ENCODE results near the gene KIF26B.

KIF26B gene

DNA sequence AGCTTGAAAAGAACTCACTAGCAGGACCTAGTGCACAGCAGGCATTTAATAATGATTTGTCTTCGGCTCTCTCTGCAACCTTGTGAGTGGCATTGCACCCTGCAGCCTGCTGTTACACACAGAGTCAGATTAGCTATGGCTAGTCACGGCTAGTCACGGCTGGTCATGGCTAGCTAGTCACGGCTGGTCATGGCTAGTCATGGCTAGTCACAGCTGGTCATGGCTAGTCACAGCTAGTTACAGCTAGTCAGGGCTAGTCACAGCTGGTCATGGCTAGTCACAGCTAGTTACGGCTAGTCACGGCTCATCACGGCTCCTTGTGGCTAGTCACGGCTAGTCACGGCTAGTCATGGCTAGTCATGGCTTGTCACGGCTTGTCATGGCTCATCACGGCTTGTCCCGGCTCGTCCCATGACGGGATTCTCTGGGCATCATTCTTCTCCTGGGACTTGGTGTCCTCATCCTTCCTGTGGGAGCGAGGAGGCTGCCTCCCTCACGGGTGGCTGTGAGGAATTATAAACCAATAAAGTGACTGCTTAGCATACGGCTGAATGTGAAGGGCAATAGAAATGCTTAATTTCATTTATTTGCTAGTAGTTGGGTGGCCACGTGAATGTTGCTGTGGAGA, 12.5 kb upstream of the KIF26B start:
- Histone ChIP-seq H2AFZ (ENCODE audit: low read depth, low read length) (no peak overlapping the region), H3K4me1 (ENCODE audit: insufficient read depth, low read length) (no peaks in the 10 kb centered on the region), H3K4me2 (ENCODE audit: insufficient read depth, low read length) (no peak overlapping the region), H4K20me1 (ENCODE audit: insufficient read depth, low read length) (no peaks in the 10 kb centered on the region), H3K36me3 (ENCODE audit: insufficient read depth, low read length) (no peaks in the 10 kb centered on the region), H3K79me2 (ENCODE audit: insufficient read depth, low read length) (no peaks in the 10 kb centered on the region), H3K9ac (ENCODE audit: low read depth, low read length) (no peak overlapping the region), H3K27me3 (ENCODE audit: insufficient read depth, low read length, poor library complexity) (no peaks in the 10 kb centered on the region), H3K27ac (ENCODE audit: low read length) (no peak overlapping the region), H3K4me3 (ENCODE audit: low read depth in 1 of 2, low read length in 2 of 2) (no peak overlapping the region), H3K9me3 (ENCODE audit: insufficient read depth, low read length, severe bottlenecking) (no peaks in the 10 kb centered on the region)
- ATAC-seq (ENCODE audit: insufficient read depth, low read depth) (no peak), DNase-seq (no peak)
- TF ChIP-seq, protein P1, sequence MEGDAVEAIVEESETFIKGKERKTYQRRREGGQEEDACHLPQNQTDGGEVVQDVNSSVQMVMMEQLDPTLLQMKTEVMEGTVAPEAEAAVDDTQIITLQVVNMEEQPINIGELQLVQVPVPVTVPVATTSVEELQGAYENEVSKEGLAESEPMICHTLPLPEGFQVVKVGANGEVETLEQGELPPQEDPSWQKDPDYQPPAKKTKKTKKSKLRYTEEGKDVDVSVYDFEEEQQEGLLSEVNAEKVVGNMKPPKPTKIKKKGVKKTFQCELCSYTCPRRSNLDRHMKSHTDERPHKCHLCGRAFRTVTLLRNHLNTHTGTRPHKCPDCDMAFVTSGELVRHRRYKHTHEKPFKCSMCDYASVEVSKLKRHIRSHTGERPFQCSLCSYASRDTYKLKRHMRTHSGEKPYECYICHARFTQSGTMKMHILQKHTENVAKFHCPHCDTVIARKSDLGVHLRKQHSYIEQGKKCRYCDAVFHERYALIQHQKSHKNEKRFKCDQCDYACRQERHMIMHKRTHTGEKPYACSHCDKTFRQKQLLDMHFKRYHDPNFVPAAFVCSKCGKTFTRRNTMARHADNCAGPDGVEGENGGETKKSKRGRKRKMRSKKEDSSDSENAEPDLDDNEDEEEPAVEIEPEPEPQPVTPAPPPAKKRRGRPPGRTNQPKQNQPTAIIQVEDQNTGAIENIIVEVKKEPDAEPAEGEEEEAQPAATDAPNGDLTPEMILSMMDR (IDR thresholded peaks at IDR 0.05; ENCODE audit: borderline replicate concordance, extremely low read depth, low read length, poor library complexity, severe bottlenecking), result no peak

DNA sequence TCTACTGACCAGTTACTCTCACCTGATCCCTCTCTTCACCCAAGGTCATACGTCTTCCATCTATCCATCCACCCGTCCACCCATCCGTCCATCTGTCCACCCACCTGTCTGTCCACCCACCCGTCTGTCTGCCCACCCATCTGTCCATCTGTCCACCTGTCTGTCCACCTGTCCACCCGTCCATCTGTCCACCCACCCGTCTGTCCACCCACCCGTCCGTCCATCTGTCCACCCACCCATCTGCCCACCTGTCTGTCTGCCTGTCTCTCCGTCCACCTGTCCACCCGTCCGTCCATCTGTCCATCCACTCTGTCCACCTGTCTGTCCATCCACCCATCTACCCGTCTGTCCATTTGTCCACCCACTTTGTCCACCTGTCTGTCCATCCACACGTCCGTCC, 11.8 kb upstream of the KIF26B start:
- DNase-seq, result no peak
- Histone ChIP-seq H3K4me2 (ENCODE audit: insufficient read depth, low read length) (no peak overlapping the region), H3K9me3 (ENCODE audit: insufficient read depth, low read length, severe bottlenecking) (no peaks in the 10 kb centered on the region), H3K4me1 (ENCODE audit: insufficient read depth, low read length) (no peaks in the 10 kb centered on the region), H3K27ac (ENCODE audit: low read length) (no peak overlapping the region), H4K20me1 (ENCODE audit: insufficient read depth, low read length) (no peaks in the 10 kb centered on the region), H3K27me3 (ENCODE audit: insufficient read depth, low read length, poor library complexity) (no peaks in the 10 kb centered on the region), H3K79me2 (ENCODE audit: insufficient read depth, low read length) (no peaks in the 10 kb centered on the region), H3K9ac (ENCODE audit: low read depth, low read length) (no peak overlapping the region), H3K4me3 (ENCODE audit: low read depth in 1 of 2, low read length in 2 of 2) (no peak overlapping the region), H2AFZ (ENCODE audit: low read depth, low read length) (no peak overlapping the region), H3K36me3 (ENCODE audit: insufficient read depth, low read length) (no peaks in the 10 kb centered on the region)
- no peak for ATAC-seq (ENCODE audit: insufficient read depth, low read depth)
- TF ChIP-seq, protein P1 (IDR thresholded peaks at IDR 0.05; ENCODE audit: borderline replicate concordance, extremely low read depth, low read length, poor library complexity, severe bottlenecking), result no peak
- TF ChIP-seq EZH2 (IDR thresholded peaks at IDR 0.05; ENCODE audit: borderline replicate concordance, low read depth, low read length, severe bottlenecking), result no peak

DNA sequence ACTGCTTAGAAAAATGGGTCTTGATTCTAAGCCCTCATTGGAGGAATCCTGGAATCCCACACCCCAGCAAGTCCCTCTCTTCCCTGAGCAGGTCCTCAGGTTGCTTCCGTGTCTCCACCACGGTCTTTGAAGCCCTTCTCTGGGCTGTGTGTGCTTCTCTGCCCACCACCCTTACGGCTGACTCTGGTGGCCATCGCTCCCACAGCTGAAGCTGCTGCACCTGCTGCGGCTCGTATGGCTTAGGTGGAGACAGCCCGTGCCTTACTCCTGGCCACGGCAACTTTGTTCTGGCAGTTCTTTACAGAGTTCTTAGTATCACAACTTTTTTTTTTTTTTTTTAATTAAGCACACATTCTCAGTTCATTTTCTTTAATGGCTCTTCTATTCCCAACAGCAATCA, 10.9 kb upstream of the KIF26B start:
- TF ChIP-seq, protein P1 (IDR thresholded peaks at IDR 0.05; ENCODE audit: borderline replicate concordance, extremely low read depth, low read length, poor library complexity, severe bottlenecking), result no peak
- no peak for TF ChIP-seq EZH2 (IDR thresholded peaks at IDR 0.05; ENCODE audit: borderline replicate concordance, low read depth, low read length, severe bottlenecking)
- Histone ChIP-seq H3K4me1 (ENCODE audit: insufficient read depth, low read length) (no peaks in the 10 kb centered on the region), H3K79me2 (ENCODE audit: insufficient read depth, low read length) (no peaks in the 10 kb centered on the region), H3K36me3 (ENCODE audit: insufficient read depth, low read length) (no peaks in the 10 kb centered on the region), H4K20me1 (ENCODE audit: insufficient read depth, low read length) (no peaks in the 10 kb centered on the region), H3K27me3 (ENCODE audit: insufficient read depth, low read length, poor library complexity) (no peaks in the 10 kb centered on the region), H2AFZ (ENCODE audit: low read depth, low read length) (no peak overlapping the region), H3K4me2 (ENCODE audit: insufficient read depth, low read length) (no peak overlapping the region), H3K9me3 (ENCODE audit: insufficient read depth, low read length, severe bottlenecking) (no peaks in the 10 kb centered on the region), H3K9ac (ENCODE audit: low read depth, low read length) (no peak overlapping the region), H3K27ac (ENCODE audit: low read length) (no peak overlapping the region), H3K4me3 (ENCODE audit: low read depth in 1 of 2, low read length in 2 of 2) (no peak overlapping the region)
- ATAC-seq (ENCODE audit: insufficient read depth, low read depth) (no peak), DNase-seq (no peak)

All from DND-41 (cell line).